ENCODE measurements around the gene EXO1.
"Not testable (repeated sequence)": the region's sequence is repeated elsewhere in the genome, so short reads cannot be mapped to it uniquely, and the experiment has no call there.

EXO1 gene

GRCh38 chr1:241847796-241848685 lies at the start of gene EXO1:
EXO1 (plus strand) TSS chr1:241848204; CDS start chr1:241850426, 2,222 bp downstream.
- DNase-seq = peak; percentile 92

DNA sequence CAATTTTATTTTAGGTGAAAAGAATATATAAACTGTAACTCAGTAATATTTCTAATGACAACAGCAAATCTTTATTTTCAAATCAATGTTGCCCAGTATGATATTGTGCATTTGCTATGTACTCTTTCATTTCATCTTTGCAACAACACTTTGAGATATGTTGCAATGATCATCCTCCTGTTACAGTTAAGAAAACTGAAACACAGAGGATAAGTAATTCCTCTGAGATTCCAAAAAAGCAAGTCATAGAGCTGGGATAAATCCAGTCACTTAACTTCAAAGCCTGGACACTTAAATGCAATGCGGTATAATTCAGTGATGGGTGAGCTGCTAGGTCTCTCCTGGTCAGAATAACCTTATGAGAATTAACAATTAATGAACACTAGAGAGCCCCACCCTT lies 48.6 kb upstream of the EXO1 start:
- DNase-seq = no peak

DNA sequence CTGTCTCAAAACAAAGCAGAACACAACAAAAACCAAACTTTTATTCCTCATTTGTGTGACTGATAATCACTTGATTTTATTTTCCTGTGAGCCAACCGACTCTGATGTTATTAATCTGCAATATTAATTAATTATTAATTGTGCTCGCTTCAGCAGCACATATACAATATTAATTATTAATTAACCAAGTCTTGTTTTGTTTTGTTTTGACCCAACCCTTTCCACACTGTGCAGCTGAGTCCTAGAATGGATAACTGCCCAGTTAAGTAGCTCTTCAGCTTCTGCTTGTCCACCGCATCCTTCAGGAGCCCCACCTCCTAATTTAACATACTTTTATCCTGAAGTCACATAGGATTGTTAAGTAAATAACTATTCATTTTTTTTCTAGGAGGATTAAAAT lies 47.4 kb upstream of the EXO1 start:
- no peak for DNase-seq

GRCh38 chr1:241802863-241803262 lies 45.1 kb upstream of the EXO1 start:
- no peak for DNase-seq

DNA sequence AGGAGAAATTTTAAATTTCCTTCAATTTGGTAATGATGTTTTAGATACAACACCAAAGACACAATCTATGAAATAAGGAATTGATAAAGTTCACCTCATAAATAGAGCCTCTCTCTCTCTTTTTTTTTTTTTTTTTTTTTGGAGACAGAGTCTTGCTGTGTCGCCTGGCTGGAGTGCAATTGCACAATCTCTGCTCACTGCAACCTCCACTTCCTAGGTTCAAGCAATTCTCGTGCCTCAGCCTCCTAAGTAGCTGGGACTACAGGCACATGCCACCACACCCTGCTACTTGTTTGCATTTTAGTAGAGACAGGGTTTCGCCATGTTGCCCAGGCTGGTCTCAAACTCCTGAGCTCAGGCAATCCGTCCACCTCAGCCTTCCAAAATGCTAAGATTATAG lies 43.3 kb upstream of the EXO1 start:
- not testable (repeated sequence) for DNase-seq

DNA sequence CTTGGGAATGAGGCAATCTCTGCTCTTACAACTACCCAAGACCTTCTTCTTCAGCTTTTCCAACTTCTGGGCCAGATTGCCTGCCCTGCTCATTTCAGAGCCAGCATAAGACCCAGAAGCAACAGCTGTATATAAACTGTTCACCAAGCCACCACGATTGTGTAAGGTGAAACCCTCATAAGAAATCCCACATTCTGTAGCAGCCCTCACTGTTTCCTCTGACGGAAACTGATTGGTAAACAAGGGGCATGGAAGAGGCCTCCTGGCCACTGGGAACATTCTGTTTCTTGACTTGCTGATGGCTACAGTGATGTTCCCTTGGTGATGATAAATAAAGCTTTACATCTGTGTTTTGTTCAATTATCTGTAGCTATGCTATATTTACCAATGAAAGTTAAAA lies 39.7 kb upstream of the EXO1 start:
- no peak for DNase-seq

GRCh38 chr1:241810769-241811405 lies 37.1 kb upstream of the EXO1 start:
- DNase-seq = no peak

- DNase-seq = no peak
These were observed 34.2 kb upstream of the EXO1 start for GRCh38 chr1:241813768-241814320.

GRCh38 chr1:241816008-241816407 lies 32.0 kb upstream of the EXO1 start:
- no peak for DNase-seq

DNA sequence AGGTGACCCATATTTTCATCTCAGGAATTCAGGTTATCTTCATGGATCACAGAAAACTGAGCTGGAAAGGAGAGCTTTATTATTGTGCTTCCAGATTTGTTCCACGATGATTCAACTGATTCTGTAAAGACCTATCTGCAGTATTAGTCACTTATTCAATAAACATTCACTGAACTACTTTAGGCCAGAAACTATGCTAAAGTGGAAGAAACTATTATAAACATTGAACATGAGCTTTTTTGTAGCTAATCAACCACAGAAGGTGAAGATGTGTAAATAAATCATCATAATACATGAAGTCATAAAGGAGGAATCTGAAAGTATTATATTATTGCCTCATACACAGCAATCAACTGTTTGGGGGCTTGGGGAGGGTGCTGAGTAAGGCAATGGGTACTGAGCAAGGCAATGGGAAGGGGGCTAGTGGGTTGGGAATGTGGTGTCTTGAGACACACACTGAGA lies 30.6 kb upstream of the EXO1 start:
- no peak for DNase-seq

- DNase-seq = no peak
These were observed 29.9 kb upstream of the EXO1 start for GRCh38 chr1:241817956-241818612.

DNA sequence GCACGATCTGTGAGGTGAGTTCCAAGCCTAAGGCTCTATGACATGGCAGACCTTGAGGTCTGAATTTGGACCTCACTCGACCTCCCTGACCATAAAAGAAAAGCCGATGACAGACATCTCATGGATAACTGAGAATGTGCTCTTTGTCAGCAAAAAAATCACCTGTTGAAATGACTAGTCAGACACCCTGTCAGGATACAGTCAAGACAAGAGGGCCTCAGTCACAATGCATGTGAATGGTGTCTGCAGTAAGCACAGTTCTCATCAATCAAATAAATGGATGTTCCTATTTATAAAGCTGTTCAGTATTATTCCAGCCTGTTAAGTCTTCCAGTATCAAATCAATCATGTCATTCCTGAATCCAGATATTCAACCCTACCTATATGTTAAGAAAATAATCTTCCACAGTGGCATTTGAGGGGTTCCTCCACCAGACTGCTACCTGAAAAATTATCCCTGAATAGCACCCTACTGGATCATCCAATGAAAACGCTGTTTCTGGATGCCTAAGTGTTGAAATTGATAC lies 28.6 kb upstream of the EXO1 start:
- DNase-seq = no peak

GRCh38 chr1:241821363-241821762 lies 26.6 kb upstream of the EXO1 start:
- no peak for DNase-seq

- no peak for DNase-seq
These were observed 25.2 kb upstream of the EXO1 start for GRCh38 chr1:241822846-241823245.

DNA sequence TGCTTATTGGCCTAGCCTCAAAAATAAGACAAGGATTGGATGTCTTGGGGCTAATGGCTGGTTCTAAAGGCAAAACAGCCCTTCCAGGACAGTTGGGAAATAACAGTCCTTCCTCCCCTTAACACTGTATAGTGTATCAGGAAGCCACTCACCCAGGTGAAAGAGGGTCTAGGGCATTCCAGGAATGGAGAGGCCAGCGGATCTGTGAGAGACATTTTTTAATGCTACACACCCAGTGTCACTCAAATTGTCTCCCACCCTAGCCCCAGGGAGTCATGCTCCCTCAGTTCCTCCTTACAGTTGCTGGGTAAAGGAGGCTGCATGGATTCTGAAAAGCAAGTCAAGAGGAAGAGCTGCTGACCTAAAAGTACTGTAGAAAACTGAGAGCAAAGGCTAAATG lies 24.1 kb upstream of the EXO1 start:
- DNase-seq = no peak

- DNase-seq = no peak
These were observed 22.4 kb upstream of the EXO1 start for GRCh38 chr1:241825581-241825980.

- not testable (repeated sequence) for DNase-seq
These were observed 21.4 kb upstream of the EXO1 start for GRCh38 chr1:241826613-241827012.

GRCh38 chr1:241827264-241827663 lies 20.7 kb upstream of the EXO1 start:
- no peak for DNase-seq

DNA sequence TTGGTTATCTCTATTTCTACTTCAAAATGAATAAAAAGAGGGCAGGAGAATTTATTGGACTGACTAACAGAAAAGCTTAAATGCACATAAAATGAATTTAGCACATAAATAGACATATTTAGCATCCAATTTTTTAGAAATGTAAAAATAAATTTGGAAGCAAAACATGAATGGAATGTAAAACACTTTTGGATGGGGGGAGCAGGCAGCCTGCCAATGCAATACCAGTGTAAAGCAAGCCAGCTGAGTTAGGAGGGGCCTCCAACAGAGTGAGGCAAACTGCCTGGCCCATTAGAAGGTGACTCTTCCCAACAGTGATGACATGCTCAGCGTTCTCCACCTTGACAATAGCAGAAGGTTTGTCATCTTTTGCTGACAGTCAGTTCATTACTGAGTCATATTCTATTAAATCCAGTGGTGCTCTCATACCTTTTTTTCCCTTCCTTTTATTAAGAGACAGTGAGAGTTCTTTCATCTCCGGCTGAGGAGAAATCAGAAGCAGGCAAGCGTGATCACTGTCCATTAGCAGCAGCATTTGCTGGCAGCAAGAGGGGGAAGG lies 19.5 kb upstream of the EXO1 start:
- DNase-seq = no peak

GRCh38 chr1:241829468-241829867 lies 18.5 kb upstream of the EXO1 start:
- no peak for DNase-seq

DNA sequence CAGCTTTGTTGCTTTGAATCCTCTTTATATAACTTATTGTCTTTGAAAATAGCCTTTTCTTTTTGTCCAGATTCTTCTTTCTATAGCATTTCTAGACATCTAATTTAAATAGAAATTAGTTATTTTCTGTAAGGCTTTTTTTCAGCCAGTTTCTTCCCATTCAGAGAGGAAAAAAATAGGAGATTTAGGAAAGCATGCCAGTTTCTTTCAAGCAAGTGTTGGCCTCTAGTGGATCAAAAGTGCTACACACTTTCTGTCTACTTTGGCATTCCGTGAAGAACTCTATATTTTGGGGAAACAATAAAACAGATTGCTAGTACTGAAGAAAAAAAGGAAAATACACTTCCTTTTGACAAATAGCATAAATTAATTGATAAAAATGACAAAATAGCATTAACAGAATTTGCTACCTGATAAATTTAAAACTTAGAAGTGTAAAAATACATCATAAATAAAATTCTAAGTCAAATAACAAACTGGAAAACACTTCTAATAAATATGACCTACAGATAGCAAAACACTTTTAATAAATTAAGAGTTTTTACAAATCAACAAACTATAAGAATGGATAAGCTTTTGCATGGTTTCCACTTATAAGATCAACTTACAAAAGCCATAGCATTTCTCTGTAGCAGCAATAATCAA lies 13.1 kb upstream of the EXO1 start:
- peak; percentile 42 for DNase-seq

DNA sequence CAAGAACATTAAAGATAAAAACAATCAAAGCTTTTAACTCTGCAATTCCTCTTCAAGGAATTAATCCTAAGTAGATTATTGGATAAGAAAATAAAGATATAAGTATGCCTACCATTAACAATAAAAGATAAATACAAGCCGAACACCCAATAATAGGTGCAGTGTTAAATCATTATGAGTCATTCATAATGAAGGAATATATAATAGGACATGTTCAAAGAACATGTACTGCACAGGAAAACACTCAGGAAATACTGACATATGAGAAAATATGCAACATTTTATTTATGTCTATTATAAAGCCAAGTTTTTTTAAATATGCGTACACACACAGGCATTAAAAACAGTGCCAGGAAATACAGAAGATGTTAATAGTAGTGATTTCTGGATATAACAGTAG lies 11.1 kb upstream of the EXO1 start:
- no peak for DNase-seq

Measured in NCI-H1694 treated with DMSO at 0.1 percent for 48 hours (cell line).